Measurements from ENCODE around the gene PDE8B. TPM values are rescaled to one million over a fixed set of nuclear protein-coding genes. Genes with fewer than 3 reads are reported as not detected.

The PDE8B gene
- polyA plus RNA-seq, 1 donor (not counting 4 experiments of a cell fraction or from before 2014, with no cell fraction given), result not detected

DNA sequence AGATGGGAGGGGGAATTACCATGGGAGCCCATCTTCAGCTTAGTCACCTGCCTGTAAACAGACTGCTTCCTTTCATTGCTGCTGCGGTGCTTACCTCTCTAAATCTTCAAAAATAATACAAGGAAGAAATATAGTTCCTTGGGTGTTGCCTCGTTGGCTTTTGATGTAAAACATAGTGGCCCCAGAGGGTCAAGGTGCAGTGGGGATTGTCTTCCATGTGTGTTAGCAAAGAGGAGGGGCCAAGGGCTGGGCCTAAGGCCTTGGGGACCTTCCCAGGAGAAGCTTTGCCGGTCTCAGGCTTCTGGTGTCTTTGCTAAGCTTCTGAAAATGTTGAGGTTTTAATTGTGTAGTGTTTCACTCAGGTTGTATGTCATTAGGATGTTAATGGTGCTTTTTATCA, 90.0 kb downstream of the PDE8B start:
- Histone ChIP-seq H3K36me3 (ENCODE audit: control insufficient read depth in 2 of 2, extremely low read depth in 1 of 2, insufficient read depth in 2 of 2, low read length in 2 of 2) (no peaks in the 10 kb centered on the region), H3K79me2 (ENCODE audit: control insufficient read depth, insufficient read depth, low read length) (no peaks in the 10 kb centered on the region), H3K4me2 (ENCODE audit: control insufficient read depth, extremely low read depth, insufficient read depth, low read depth, low read length) (no peak overlapping the region), H4K20me1 (ENCODE audit: control insufficient read depth, extremely low read depth, insufficient read depth, low read length) (no peaks in the 10 kb centered on the region), H3K9me1 (ENCODE audit: control insufficient read depth, extremely low read depth, insufficient read depth, low read length) (no peaks in the 10 kb centered on the region), H3K27me3 (ENCODE audit: control insufficient read depth, extremely low read depth, insufficient read depth, low read length) (peaks cover 7% of the 10 kb centered on the region), H3K9ac (ENCODE audit: control insufficient read depth, extremely low read depth, insufficient read depth, low read length) (no peak overlapping the region), H3K4me3 (ENCODE audit: control insufficient read depth in 2 of 3, extremely low read depth in 1 of 3, insufficient read depth in 2 of 3, low read depth in 1 of 3, low read length in 3 of 3) (no peak overlapping the region), H3K27ac (ENCODE audit: control insufficient read depth, insufficient read depth, low read length) (no peak overlapping the region), H3K9me3 (ENCODE audit: control insufficient read depth, low read depth, low read length) (no peaks in the 10 kb centered on the region), H3K4me1 (ENCODE audit: control insufficient read depth, extremely low read depth, insufficient read depth, low read length) (no peaks in the 10 kb centered on the region), H2AFZ (ENCODE audit: control insufficient read depth, low read length) (no peak overlapping the region)
- no peak for TF ChIP-seq EZH2 (IDR thresholded peaks at IDR 0.05; ENCODE audit: low read length)
- TF ChIP-seq, protein P1, sequence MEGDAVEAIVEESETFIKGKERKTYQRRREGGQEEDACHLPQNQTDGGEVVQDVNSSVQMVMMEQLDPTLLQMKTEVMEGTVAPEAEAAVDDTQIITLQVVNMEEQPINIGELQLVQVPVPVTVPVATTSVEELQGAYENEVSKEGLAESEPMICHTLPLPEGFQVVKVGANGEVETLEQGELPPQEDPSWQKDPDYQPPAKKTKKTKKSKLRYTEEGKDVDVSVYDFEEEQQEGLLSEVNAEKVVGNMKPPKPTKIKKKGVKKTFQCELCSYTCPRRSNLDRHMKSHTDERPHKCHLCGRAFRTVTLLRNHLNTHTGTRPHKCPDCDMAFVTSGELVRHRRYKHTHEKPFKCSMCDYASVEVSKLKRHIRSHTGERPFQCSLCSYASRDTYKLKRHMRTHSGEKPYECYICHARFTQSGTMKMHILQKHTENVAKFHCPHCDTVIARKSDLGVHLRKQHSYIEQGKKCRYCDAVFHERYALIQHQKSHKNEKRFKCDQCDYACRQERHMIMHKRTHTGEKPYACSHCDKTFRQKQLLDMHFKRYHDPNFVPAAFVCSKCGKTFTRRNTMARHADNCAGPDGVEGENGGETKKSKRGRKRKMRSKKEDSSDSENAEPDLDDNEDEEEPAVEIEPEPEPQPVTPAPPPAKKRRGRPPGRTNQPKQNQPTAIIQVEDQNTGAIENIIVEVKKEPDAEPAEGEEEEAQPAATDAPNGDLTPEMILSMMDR (optimal IDR thresholded peaks at IDR 0.05 in 1 of 3, IDR thresholded peaks at IDR 0.05 in 1 of 3, conservative IDR thresholded peaks at IDR 0.05 in 1 of 3; ENCODE audit: extremely low read depth in 1 of 3, insufficient read depth in 2 of 3, low read length in 3 of 3), result no peak
- DNase-seq (ENCODE audit: low read depth, low spot score) (no peak), FAIRE-seq (no peak)
- dilution Hi-C loops (cut with MboI; ENCODE audit: extremely low pct_ligation_motif_present, low sequenced_read_pairs), result loop anchor here (5.0 kb wide), 1 partner anchor 42 kb away; no protein-coding TSS in a partner anchor

DNA sequence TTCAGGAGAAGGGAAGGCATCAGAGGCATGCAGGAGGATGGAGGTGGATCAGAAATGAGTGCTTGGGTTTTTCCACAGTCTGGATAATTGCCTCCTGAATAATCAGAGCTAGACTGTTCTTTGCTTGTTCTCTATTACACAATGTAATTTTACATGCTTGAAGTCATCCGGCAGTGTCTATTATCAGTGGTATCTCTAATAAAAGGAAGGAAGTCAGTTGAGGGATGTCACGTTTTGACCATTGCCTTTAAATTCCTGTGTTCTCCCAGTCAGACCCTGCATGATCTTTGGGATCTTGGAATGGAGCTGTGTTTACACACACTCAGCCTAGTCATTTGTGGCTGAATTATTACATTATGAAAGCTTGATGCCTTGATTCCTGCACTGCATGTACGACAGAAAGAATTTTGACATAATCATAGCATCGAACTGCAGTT, 91.0 kb downstream of the PDE8B start:
- dilution Hi-C loops (cut with MboI; ENCODE audit: extremely low pct_ligation_motif_present, low sequenced_read_pairs), result loop anchor here (5.0 kb wide), 1 partner anchor 41 kb away; no protein-coding TSS in a partner anchor
- TF ChIP-seq, protein P1 (optimal IDR thresholded peaks at IDR 0.05 in 1 of 3, IDR thresholded peaks at IDR 0.05 in 1 of 3, conservative IDR thresholded peaks at IDR 0.05 in 1 of 3; ENCODE audit: extremely low read depth in 1 of 3, insufficient read depth in 2 of 3, low read length in 3 of 3), result no peak
- TF ChIP-seq EZH2 (IDR thresholded peaks at IDR 0.05; ENCODE audit: low read length), result no peak
- Histone ChIP-seq H2AFZ (ENCODE audit: control insufficient read depth, low read length) (no peak overlapping the region), H3K27ac (ENCODE audit: control insufficient read depth, insufficient read depth, low read length) (no peak overlapping the region), H4K20me1 (ENCODE audit: control insufficient read depth, extremely low read depth, insufficient read depth, low read length) (no peaks in the 10 kb centered on the region), H3K9ac (ENCODE audit: control insufficient read depth, extremely low read depth, insufficient read depth, low read length) (no peak overlapping the region), H3K27me3 (ENCODE audit: control insufficient read depth, extremely low read depth, insufficient read depth, low read length) (peaks cover 11% of the 10 kb centered on the region), H3K9me3 (ENCODE audit: control insufficient read depth, low read depth, low read length) (no peaks in the 10 kb centered on the region), H3K4me2 (ENCODE audit: control insufficient read depth, extremely low read depth, insufficient read depth, low read depth, low read length) (no peak overlapping the region), H3K36me3 (ENCODE audit: control insufficient read depth in 2 of 2, extremely low read depth in 1 of 2, insufficient read depth in 2 of 2, low read length in 2 of 2) (no peaks in the 10 kb centered on the region), H3K4me3 (ENCODE audit: control insufficient read depth in 2 of 3, extremely low read depth in 1 of 3, insufficient read depth in 2 of 3, low read depth in 1 of 3, low read length in 3 of 3) (no peak overlapping the region), H3K79me2 (ENCODE audit: control insufficient read depth, insufficient read depth, low read length) (no peaks in the 10 kb centered on the region), H3K9me1 (ENCODE audit: control insufficient read depth, extremely low read depth, insufficient read depth, low read length) (no peaks in the 10 kb centered on the region), H3K4me1 (ENCODE audit: control insufficient read depth, extremely low read depth, insufficient read depth, low read length) (no peaks in the 10 kb centered on the region)
- DNase-seq (ENCODE audit: low read depth, low spot score) (no peak), FAIRE-seq (no peak)

Measured in keratinocyte (primary cell).